H9 (cell line): Measurements from ENCODE around the gene SPEF2. TPM values are rescaled to one million over a fixed set of nuclear protein-coding genes. Genes with fewer than 3 reads are reported as not detected.

Experiments
- DNase-seq: peaks from one replicate; pipeline ENCODE4 v3.0.0-alpha.2; 2017
- H2AFZ ChIP-seq: one replicate; pipeline ENCODE4 v1.6.1; 2013; ENCODE audit warnings: mild to moderate bottlenecking, low read length, control low read depth, moderate library complexity
- H2AK5ac ChIP-seq: 2 replicates; pipeline ENCODE4 v1.6.1; 2013; ENCODE audit warnings: low read length, control low read depth, mixed read lengths; ENCODE audit not compliant: insufficient read length
- H2BK120ac ChIP-seq: one replicate; pipeline ENCODE4 v1.6.1; 2013; ENCODE audit warnings: low read depth, mild to moderate bottlenecking, low read length, control low read depth, inconsistent platforms; ENCODE audit not compliant: poor library complexity, severe bottlenecking
- H2BK12ac ChIP-seq: 2 replicates; pipeline ENCODE4 v1.6.1; 2013; ENCODE audit warnings: low read length, control low read depth, mixed read lengths, low read depth; ENCODE audit not compliant: insufficient read length
- H2BK15ac ChIP-seq: 2 replicates; pipeline ENCODE4 v1.6.1; 2013; ENCODE audit warnings: low read depth, low read length, control low read depth
- H2BK20ac ChIP-seq: one replicate; pipeline ENCODE4 v1.6.1; 2013; ENCODE audit warnings: low read depth, mild to moderate bottlenecking, low read length, control low read depth, inconsistent platforms; ENCODE audit not compliant: poor library complexity, severe bottlenecking
- H2BK5ac ChIP-seq: 2 replicates; pipeline ENCODE4 v1.6.1; 2013; ENCODE audit warnings: low read length, control low read depth, mixed read lengths; ENCODE audit not compliant: insufficient read length
- H3K14ac ChIP-seq: 2 replicates; pipeline ENCODE4 v1.6.1; 2013; ENCODE audit warnings: low read length, control low read depth; ENCODE audit not compliant: insufficient read depth
- H3K18ac ChIP-seq: 2 replicates; pipeline ENCODE4 v1.6.1; 2013; ENCODE audit warnings: low read depth, mild to moderate bottlenecking, mixed read lengths, low read length, control low read depth; ENCODE audit not compliant: insufficient read length
- H3K23ac ChIP-seq: 2 replicates; pipeline ENCODE4 v1.6.1; 2013; ENCODE audit warnings: low read length, control low read depth, mixed read lengths, low read depth; ENCODE audit not compliant: insufficient read length
- H3K23me2 ChIP-seq: 2 replicates; pipeline ENCODE4 v1.6.1; 2013; ENCODE audit warnings: low read depth, mild to moderate bottlenecking, mixed read lengths, low read length, control low read depth; ENCODE audit not compliant: insufficient read length, poor library complexity, severe bottlenecking
- H3K27ac ChIP-seq: 2 replicates; pipeline ENCODE4 v1.5.1; 2013; ENCODE audit warnings: low read length, control low read depth, mixed read lengths, low read depth; ENCODE audit not compliant: insufficient read length
- H3K27me3 ChIP-seq: 2 replicates; pipeline ENCODE4 v1.6.1; 2013; ENCODE audit warnings: low read length, control low read depth, inconsistent platforms; ENCODE audit not compliant: insufficient read depth
- H3K4ac ChIP-seq: 2 replicates; pipeline ENCODE4 v1.6.1; 2013; ENCODE audit warnings: low read depth, mild to moderate bottlenecking, control low read depth, inconsistent platforms, low read length, moderate library complexity
- H3K4me1 ChIP-seq: 2 replicates; pipeline ENCODE4 v1.6.1; 2013; ENCODE audit warnings: low read length, control low read depth, inconsistent platforms; ENCODE audit not compliant: insufficient read depth
- H3K4me2 ChIP-seq: 2 replicates; pipeline ENCODE4 v1.6.1; 2013; ENCODE audit warnings: low read length, control low read depth, mixed read lengths; ENCODE audit not compliant: insufficient read length, insufficient read depth
- H3K56ac ChIP-seq: 2 replicates; pipeline ENCODE4 v1.6.1; 2013; ENCODE audit warnings: low read depth, mild to moderate bottlenecking, mixed read lengths, low read length, control low read depth; ENCODE audit not compliant: insufficient read length
- H3K79me1 ChIP-seq: 2 replicates; pipeline ENCODE4 v1.6.1; 2013; ENCODE audit warnings: low read depth, mild to moderate bottlenecking, moderate library complexity, low read length, control low read depth, inconsistent platforms; ENCODE audit not compliant: insufficient read depth, poor library complexity, severe bottlenecking
- H3K79me2 ChIP-seq: 2 replicates; pipeline ENCODE4 v1.6.1; 2013; ENCODE audit warnings: low read length, control low read depth, inconsistent platforms; ENCODE audit not compliant: insufficient read depth
- H3K9ac ChIP-seq: 2 replicates; pipeline ENCODE4 v1.6.1; 2013; ENCODE audit warnings: low read length, control low read depth, mixed read lengths; ENCODE audit not compliant: insufficient read length; ENCODE audit errors: extremely low read depth
- H3K9me3 ChIP-seq: one replicate; pipeline ENCODE4 v1.6.1; 2013; ENCODE audit warnings: low read depth, low read length, inconsistent platforms; ENCODE audit not compliant: control insufficient read depth
- H3T11ph ChIP-seq: one replicate; pipeline ENCODE4 v1.6.1; 2013; ENCODE audit warnings: mild to moderate bottlenecking, low read length, control low read depth, inconsistent platforms
- H4K20me1 ChIP-seq: one replicate; pipeline ENCODE4 v1.6.1; 2013; ENCODE audit not compliant: control insufficient read depth, insufficient read length, insufficient read depth
- H4K5ac ChIP-seq: 2 replicates; pipeline ENCODE4 v1.6.1; 2013; ENCODE audit warnings: low read depth, mild to moderate bottlenecking, mixed read lengths, low read length, control low read depth; ENCODE audit not compliant: insufficient read length
- H4K8ac ChIP-seq: replicated peaks from 2 replicates; pipeline ENCODE4 v1.6.1; 2013; ENCODE audit warnings: low read length, control low read depth, mixed read lengths, low read depth; ENCODE audit not compliant: insufficient read length
- H4K91ac ChIP-seq: 2 replicates; pipeline ENCODE4 v1.6.1; 2013; ENCODE audit warnings: low read depth, mild to moderate bottlenecking, moderate library complexity, mixed read lengths, low read length, control low read depth; ENCODE audit not compliant: insufficient read length
- H3K27ac Mint-ChIP-seq, 3 experiments: 2 replicates in 2 of 3; 3 replicates in 1 of 3; pipeline ENCODE4 v1.8.0; 2020 to 2021; ENCODE audit warnings: mixed read lengths in 3 of 3, mild to moderate bottlenecking in 1 of 3, moderate library complexity in 1 of 3
- H3K27me3 Mint-ChIP-seq: 2 replicates; pipeline ENCODE4 v1.8.0; 2021; ENCODE audit warnings: low read depth, mild to moderate bottlenecking, moderate library complexity, mixed read lengths
- H3K36me3 Mint-ChIP-seq, 3 experiments: 2 replicates in 2 of 3; 3 replicates in 1 of 3; pipeline ENCODE4 v1.8.0; 2020 to 2021; ENCODE audit warnings: low read depth in 3 of 3, mixed read lengths in 3 of 3; ENCODE audit not compliant: insufficient read depth in 1 of 3
- H3K4me1 Mint-ChIP-seq, 2 experiments: 2 replicates each; pipeline ENCODE4 v1.8.0; 2020; ENCODE audit warnings: mixed read lengths in 2 of 2
- H3K4me3 Mint-ChIP-seq, 2 experiments: 2 replicates in 1 of 2; 3 replicates in 1 of 2; pipeline ENCODE4 v1.8.0; 2020 to 2021; ENCODE audit warnings: mild to moderate bottlenecking in 2 of 2, mixed read lengths in 2 of 2, moderate library complexity in 1 of 2
- H3K9me3 Mint-ChIP-seq, 2 experiments: 2 replicates in 1 of 2; 3 replicates in 1 of 2; pipeline ENCODE4 v1.8.0; 2020; ENCODE audit warnings: mild to moderate bottlenecking in 2 of 2, mixed read lengths in 2 of 2, moderate library complexity in 1 of 2
- WGBS: extraction: QIAGEN DNeasy Blood & Tissue Kit; methylation state at CpG from one replicate; pipeline ENCODE4 v1.1.7; 2013; ENCODE audit warnings: missing lambda C conversion rate, low lambda C conversion rate, mixed read lengths; ENCODE audit not compliant: insufficient read length; ENCODE audit errors: extremely low coverage; 5-methylcytosine and 5-hydroxymethylcytosine counted together
- long read RNA-seq: library from polyadenylated mRNA; unstranded; transcript quantifications from one replicate; pipeline ENCODE4 v2.0.0, GENCODE V29; 2020
- total RNA-seq: library from RNA; stranded (reverse); gene quantifications from 2 replicates; pipeline ENCODE4 v1.2.1, GENCODE V29; 2021
- TF ChIP-seq, protein P1 (sequence below): fragments of 200-600 bp; sonication (generic); conservative IDR thresholded peaks from 3 replicates; pipeline ENCODE4 v1.8.0; 2021; ENCODE audit warnings: antibody characterized with exemption, mild to moderate bottlenecking

SPEF2 gene
- 0.33 and 1.0 TPM in 2 replicates for total RNA-seq
- long read RNA-seq, partial matches to known transcripts = 0 of 1 reads
- long read RNA-seq, other reads (novel, unspliced or antisense) = 1 of 1 reads

DNA sequence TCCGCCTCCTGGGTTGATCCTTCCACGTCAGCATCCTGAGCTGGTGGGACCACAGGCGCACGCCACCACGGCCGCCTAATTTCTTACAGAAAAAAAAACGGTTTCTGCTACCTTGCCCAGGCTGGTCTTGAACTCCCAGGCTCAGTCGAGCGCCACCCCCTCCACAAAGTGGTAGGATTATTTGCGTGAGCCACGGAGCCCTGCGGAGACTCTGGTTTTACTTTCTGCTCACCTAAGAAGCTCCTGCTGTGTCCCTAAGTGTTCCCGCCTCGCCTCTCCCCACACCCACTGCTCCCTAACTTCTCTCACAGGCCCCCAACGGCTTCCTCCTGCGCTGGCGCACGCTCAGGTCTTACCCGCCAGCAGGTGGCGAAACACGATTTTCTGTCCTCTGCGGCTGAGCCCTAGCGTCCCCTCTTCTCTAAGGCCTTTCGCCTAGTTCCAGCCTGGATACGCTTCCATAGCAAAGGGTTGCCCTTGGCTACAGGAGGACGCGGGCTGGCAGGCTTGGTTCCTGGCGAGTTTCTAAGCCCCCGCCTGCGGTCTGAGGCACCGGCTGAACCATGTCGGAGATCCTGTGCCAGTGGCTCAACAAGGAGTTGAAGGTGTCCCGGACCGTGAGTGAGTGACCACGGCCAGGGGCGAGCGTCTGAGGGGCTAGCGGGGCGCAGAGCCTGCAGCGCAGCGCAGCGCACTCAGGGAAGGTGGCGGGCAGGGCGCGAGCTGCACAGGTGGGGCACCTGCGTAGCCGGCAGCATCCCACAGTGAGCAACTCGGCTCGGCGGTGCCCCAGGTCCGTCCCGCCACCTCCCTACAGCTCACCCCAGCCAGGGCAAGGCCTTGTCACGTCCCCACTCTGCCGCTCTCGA, at the start of gene SPEF2:
SPEF2 (plus strand) TSS at position 429 of the 869 bp plus-strand sequence; CDS start at position 564, 135 bp downstream.
- Mint-ChIP-seq H3K9me3 (peaks cover 0 to 2% of the 10 kb centered on the region in 2 experiments; a peak in 1 of 5 replicates), H3K36me3 (no peaks in the 10 kb centered on the region; a peak in 1 of 7 replicates), H3K27me3 (peaks cover 65% of the 10 kb centered on the region), H3K4me3 (peak within 1 kb of the TSS; percentile 90 to 96), H3K4me1 (no peaks in the 10 kb centered on the region), H3K27ac (no peak within 1 kb of the TSS; a peak in 1 of 7 replicates)
- H4K20me1 ChIP-seq = no peaks in the 10 kb centered on the region
- H2BK20ac ChIP-seq = no peak within 1 kb of the TSS
- peak within 1 kb of the TSS; percentile 80 for H3K4me2 ChIP-seq
- no peaks in the 10 kb centered on the region for H3K9me3 ChIP-seq
- H3K14ac ChIP-seq = peak within 1 kb of the TSS; percentile 58; the same call in 1 of the 2 replicates
- no peak within 1 kb of the TSS for H4K5ac ChIP-seq
- DNase-seq = peak; percentile 93
- H3K23me2 ChIP-seq = peaks cover 9% of the 10 kb centered on the region
- no peak within 1 kb of the TSS for H2AK5ac ChIP-seq
- H3K27ac ChIP-seq = no peak within 1 kb of the TSS
- no peak within 1 kb of the TSS for H3K18ac ChIP-seq
- H3K56ac ChIP-seq = no peak within 1 kb of the TSS
- no peak within 1 kb of the TSS for H2BK12ac ChIP-seq
- no peaks in the 10 kb centered on the region for H3K4me1 ChIP-seq
- no peaks in the 10 kb centered on the region for H3K79me2 ChIP-seq
- no peak within 1 kb of the TSS for H4K91ac ChIP-seq
- TF ChIP-seq, protein P1, sequence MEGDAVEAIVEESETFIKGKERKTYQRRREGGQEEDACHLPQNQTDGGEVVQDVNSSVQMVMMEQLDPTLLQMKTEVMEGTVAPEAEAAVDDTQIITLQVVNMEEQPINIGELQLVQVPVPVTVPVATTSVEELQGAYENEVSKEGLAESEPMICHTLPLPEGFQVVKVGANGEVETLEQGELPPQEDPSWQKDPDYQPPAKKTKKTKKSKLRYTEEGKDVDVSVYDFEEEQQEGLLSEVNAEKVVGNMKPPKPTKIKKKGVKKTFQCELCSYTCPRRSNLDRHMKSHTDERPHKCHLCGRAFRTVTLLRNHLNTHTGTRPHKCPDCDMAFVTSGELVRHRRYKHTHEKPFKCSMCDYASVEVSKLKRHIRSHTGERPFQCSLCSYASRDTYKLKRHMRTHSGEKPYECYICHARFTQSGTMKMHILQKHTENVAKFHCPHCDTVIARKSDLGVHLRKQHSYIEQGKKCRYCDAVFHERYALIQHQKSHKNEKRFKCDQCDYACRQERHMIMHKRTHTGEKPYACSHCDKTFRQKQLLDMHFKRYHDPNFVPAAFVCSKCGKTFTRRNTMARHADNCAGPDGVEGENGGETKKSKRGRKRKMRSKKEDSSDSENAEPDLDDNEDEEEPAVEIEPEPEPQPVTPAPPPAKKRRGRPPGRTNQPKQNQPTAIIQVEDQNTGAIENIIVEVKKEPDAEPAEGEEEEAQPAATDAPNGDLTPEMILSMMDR = peak; percentile 87
- no peak within 1 kb of the TSS for H3K23ac ChIP-seq
- H3K27me3 ChIP-seq = peaks cover 5% of the 10 kb centered on the region; the same call in 1 of the 2 replicates
- no peak within 1 kb of the TSS for H2AFZ ChIP-seq
- H2BK15ac ChIP-seq = no peak within 1 kb of the TSS
- no peak within 1 kb of the TSS for H3K9ac ChIP-seq
- no peak within 1 kb of the TSS for H3K4ac ChIP-seq
- no peak within 1 kb of the TSS for H2BK120ac ChIP-seq
- H3K79me1 ChIP-seq = no peaks in the 10 kb centered on the region
- no peak within 1 kb of the TSS for H2BK5ac ChIP-seq
- WGBS = no CpG with 5 or more reads among the region's 55 CpGs
- H4K8ac ChIP-seq = no peak within 1 kb of the TSS
- no peak within 1 kb of the TSS for H3T11ph ChIP-seq
